ENCODE results near the gene ARL4C.
"Not testable (repeated sequence)": the region's sequence is repeated elsewhere in the genome, so short reads cannot be mapped to it uniquely, and the experiment has no call there.

DNA sequence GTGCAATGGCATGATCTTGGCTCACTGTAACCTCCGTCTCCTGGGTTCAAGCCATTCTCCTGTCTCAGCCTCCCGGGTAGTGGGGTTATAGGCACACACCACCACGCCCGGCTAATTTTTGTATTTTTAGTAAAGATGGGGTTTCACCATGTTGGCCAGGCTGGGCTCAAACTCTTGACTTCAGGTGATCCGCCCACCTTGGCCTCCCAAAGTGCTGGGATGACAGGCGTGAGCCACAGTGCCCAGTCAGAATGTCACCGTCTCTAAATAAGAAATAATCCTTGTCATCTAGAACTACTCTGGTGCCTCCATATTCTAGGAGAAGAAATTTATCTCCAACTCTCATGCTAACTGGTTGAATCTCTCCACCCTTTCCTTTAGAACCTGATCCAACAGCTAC lies 41.6 kb downstream of the ARL4C start:
- TF ChIP-seq, protein P1, sequence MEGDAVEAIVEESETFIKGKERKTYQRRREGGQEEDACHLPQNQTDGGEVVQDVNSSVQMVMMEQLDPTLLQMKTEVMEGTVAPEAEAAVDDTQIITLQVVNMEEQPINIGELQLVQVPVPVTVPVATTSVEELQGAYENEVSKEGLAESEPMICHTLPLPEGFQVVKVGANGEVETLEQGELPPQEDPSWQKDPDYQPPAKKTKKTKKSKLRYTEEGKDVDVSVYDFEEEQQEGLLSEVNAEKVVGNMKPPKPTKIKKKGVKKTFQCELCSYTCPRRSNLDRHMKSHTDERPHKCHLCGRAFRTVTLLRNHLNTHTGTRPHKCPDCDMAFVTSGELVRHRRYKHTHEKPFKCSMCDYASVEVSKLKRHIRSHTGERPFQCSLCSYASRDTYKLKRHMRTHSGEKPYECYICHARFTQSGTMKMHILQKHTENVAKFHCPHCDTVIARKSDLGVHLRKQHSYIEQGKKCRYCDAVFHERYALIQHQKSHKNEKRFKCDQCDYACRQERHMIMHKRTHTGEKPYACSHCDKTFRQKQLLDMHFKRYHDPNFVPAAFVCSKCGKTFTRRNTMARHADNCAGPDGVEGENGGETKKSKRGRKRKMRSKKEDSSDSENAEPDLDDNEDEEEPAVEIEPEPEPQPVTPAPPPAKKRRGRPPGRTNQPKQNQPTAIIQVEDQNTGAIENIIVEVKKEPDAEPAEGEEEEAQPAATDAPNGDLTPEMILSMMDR (IDR thresholded peaks at IDR 0.05; ENCODE audit: low read length): not testable (repeated sequence)
- TF ChIP-seq EZH2 (IDR thresholded peaks at IDR 0.05; ENCODE audit: borderline replicate concordance, low read length): not testable (repeated sequence)

Measured in OCI-LY1 (cell line).